Measurements from ENCODE around the gene ATP8A2.
"Not testable (repeated sequence)": the region's sequence is repeated elsewhere in the genome, so short reads cannot be mapped to it uniquely, and the experiment has no call there.

ATP8A2 gene

DNA sequence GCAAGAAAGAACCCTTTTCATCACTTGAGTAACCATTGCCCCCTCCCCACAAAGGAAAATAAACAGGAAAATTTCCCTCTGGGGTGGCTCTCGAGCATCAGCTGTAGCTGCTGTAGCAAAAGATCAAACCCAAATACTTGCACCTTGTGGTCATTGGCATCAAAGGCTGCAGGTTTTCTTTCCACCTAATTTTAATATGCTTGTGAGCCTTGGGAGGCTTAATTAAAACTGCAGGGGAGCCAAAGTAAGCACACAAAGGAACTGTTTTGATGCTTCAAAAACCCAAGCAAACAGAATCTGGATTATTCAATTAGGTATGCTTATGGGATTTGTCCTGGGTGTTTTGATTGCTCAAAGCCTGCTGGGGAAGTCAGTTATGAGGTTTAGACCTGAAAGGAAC is 560.6 kb downstream of the ATP8A2 start:
- DNase-seq = no peak

DNA sequence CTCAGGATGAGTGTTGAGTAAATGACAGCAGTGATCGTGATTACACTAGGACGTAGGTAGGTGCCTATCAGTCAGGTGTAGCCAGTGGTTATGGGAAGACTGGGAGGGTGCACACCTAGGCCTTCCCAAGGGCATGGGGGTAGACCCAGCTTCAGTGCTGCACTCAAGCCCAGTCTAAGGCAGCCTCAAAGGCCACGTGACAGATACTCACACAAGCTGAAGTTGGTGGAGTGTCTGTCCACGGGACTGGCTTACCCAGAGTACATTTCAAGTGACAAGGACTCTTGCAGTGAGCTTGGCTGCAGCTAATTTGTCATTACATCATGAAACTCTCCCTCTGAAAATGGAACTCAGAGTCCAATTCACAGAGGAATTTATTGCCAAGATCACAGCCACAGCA is 561.7 kb downstream of the ATP8A2 start:
- DNase-seq = no peak

DNA sequence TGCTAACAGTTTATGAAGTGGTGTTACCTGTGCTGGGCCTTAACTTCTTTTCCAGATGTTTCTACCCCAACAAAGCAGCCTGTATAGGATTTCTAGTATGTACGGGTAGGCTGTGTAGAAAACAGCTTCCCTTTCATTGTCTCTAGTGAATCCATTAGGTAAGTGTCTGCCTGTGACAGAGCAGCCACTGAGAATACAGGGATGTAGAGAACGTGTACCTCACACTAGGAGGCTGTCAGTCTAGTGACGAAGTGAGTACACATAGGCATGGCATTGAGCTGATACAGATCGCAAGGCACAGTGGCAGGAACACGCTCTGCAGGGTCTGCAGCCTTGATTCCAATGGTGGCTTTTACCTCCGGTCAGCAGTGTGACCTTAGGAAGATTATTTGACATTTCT is 562.4 kb downstream of the ATP8A2 start:
- DNase-seq = no peak

DNA sequence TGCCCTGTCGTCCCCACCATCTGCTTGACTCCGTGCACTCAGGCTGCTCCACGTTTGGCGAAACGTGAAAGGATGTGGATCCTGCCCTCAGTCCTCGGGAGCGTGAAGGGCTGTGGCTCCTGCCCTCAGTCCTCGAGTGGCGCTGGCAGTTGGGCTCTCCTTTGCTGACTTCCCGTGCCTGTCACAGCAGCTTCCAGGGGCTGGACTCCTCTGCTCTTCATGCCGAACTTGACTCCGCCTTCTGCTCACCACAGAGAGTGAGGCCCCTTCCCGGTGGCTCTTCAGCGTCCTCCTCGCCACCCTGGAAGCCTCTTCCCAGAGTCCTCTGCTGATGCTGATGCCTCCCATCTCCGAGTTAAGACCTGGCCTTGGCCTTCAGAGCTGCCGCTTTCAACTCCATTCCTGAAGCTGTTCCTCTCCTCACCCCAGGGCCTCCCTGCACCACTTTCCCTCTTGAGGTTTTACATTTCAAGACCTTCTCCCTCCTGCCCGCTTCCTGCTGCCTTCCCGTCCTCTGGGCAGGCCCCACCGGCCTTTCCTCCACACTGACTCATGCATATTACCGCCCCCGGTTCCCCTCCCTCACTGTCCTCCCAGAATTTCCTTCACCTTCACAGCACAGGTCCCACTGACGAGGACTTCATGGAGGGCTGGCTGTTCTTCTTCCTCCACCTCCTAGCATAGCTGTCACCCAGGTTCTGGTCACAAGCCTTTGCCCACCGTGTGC is 568.4 kb downstream of the ATP8A2 start:
- DNase-seq = no peak

DNA sequence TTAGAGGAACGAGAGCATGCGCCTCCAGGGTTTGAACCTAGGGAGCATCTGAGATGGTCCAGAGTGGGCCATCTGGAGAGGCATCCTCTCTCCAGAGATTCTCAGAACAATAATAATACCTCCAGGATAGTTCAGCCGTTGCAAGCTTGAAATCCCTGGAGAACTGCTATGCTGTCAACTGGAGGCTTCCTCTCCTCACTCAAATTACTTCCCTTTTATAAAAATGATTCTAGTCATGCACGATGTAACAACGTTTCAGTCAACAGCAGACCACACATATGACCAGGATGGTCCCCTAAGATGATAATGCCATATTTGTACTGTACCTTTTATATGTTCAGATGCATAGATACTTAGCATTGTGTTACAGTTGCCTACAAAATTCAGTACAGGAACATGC is 571.3 kb downstream of the ATP8A2 start:
- DNase-seq = no peak

DNA sequence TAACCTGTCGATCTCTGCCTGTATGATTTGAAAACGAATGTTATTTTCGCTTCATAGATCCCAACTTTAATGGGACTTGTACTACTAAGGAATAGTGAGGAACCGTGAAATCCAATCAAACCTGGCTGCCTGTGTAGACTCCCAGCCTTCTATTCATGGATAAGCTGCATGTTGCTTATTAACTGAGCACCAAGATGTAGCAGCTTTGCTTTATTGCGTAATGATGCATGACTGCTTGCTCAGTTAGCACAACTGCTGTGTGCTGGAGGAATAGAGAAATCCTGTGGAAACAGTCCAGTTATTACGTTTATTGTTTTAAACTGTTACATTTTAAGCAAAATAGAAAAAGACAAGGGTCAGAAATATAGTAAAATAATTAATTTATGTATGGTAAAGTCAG is 571.9 kb downstream of the ATP8A2 start:
- DNase-seq = no peak

DNA sequence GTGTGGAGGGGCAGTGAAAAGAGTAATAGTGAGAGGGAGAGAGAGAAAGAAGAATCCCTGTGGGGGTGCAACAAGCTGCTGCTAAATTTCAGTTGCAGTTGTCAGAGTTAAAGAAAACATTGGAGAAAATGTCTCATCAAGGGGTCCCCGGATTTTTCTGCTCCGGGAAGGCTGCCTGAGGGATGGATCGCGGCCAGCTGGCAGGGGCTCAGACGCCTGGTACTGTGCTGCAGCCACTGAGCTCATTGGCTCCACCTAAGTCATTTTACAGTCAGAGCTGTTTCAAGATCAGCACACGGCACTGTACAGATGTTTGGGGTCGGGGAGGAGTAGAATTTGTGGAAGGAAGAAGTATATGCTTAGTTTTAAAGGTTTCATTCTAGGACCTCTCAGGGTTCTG is 573.8 kb downstream of the ATP8A2 start:
- no peak for DNase-seq

DNA sequence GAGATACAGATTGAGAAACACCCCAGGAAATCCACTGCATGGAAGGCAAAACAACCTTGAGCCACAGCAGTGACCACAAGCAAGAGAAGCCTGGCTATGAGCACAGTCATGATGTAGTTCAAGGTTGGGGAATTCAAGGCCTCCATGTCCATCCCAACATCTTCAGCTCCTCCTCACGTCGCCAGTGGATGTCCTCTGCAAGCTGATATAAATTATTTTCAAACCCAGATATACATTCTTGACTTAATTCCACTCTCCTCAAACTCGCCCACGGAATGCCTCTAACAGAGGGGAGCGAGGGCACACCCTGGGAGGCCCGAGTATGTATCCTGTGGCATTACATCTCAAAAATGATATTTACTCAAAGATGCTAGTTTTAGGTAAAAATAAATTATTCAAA is 574.5 kb downstream of the ATP8A2 start:
- no peak for DNase-seq

DNA sequence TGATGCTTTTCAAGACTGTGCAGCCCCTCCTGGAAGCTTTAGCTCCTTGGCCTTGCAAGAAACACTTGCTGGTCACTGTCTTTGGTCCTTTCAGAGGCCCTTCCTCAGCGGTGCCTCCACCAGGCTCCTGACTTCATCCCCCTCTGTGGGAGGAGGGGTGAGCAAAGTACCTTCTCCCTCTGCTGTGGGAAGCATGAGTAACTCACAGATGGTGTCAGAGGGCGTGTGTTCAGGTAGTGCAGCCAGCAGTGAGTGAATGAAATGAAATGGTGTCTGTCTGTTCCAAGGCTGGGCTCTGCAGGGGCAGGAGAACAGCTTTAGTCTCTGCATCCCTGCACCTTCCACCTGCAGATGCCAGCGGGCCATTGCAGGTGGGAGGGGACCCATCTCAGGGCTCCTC is 577.1 kb downstream of the ATP8A2 start:
- DNase-seq = no peak

DNA sequence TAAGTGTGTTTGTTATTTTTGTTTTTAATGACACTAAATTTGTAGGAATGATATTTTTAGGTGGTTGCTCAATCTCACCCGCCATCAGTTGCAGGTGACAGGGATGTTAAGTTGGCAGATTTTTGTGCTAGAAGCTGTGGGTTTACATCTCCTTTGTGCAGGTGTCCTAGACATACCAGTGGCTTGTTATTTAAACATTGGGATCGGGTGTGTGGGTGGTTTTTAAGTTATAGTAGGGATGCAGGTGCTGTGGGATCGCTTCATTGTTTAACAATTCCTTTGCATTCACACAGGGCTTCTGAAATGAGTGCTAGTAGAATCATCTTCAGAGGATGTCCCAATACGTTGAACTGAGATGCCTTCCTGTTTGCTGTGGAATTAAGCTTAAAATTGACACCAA is 580.1 kb downstream of the ATP8A2 start:
- no peak for DNase-seq

DNA sequence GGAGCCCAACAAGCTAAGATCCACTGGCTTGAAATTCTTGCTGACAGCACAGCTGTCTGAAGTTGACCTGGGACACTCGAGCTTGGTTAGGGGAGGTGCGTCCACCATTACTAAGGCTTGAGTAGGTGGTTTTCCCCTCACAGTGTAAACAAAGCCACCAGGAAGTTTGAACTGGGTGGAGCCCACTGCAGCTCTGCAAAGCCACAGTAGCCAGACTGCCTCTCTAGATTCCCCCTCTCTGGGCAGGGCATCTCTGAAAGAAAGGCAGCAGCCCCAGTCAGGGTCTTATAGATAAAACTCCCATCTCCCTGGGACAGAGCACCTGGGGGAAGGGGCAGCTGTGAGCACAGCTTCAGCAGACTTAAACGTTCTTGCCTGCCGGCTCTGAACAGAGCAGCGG is 582.3 kb downstream of the ATP8A2 start:
- not testable (repeated sequence) for DNase-seq

DNA sequence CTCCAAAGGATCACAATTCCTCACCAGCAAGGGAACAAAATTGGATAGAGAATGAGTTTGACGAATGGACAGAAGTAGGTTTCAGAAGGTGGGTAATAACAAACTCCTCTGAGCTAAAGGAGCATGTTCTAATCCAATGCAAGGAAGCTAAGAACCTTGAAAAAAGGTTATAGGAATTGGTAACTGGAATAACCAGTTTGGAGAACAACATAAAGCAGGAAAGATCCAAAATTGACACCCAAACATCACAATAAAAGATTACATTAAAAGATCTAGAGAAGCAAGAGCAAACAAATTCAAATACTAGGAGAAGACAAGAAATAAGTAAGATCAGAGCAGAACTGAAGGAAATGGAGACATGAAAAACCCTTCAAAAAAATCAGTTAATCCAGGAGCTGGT is 583.2 kb downstream of the ATP8A2 start:
- not testable (repeated sequence) for DNase-seq

DNA sequence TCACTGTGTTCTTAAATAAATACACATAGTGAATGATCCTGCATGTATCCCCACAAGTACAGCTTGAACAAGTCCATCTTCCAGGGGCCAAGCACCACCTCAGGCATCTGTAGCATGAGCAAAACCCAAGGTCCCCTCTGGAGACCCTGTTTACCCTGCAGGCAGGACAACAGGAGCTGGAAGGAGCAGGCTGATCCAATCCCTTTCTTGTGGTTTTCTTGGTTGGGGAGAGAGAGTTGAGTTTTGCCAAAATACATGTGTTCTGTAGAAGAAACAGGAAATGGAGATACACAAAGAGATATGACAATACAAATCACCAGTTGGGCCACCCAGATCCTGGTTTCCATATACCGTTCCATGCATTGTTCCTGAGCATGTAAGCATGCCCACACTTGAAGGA is 587.2 kb downstream of the ATP8A2 start:
- DNase-seq = no peak

DNA sequence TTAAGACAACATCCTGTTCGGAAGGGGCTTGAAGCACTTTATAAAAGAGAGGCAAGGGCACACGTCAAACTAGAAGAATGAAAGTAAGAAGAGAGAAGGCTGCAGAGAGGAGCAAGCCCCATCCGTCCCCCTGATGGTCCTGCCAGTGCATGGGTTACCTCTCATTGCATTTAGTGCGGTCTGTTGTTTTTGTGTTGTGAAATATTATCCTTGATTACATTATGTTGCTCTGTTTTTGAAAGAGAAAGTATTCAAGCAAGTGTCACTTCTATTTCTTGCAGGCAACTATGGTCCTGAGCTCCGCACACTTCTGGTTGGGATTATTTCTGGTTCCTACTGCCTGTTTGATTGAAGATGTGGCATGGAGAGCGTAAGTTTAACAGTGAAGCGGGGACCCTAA is 589.5 kb downstream of the ATP8A2 start:
- no peak for DNase-seq

DNA sequence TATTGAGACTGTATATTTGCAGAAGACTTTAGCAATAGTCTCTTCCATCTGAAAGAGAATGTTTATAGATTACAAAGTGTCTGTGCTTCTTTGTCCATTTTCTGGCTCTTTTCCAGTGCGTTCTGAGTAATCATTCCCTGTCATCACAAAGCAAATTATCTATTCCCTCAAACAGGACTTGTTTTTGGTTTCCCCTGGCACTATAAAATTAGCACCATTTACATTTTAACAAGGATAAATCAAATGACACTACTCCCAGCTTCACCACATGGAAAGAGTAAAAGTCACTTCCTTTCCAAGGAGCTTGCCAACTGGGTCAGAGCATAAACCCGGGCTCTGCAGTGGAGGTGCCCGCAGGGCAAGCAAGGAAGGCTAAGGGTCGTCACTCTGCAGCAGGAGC is 591.9 kb downstream of the ATP8A2 start:
- no peak for DNase-seq

DNA sequence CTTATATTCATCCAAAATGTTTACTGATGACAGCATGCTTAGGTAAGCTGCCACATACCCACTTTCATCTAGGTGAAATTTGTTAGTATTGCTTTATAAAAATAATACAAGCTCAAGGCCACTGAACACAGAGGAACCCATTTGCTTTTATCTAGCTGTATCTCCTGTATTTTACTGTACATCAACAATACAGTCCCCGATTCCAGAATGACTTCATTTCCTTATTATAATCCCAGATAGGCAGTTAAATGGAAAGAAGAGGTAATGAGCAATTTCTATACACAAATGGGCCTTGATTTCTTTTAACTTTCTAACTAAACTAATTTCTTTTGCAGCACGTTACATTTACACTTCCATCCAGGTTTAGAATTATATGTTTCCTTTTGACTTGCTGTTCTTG is 593.8 kb downstream of the ATP8A2 start:
- DNase-seq = no peak

DNA sequence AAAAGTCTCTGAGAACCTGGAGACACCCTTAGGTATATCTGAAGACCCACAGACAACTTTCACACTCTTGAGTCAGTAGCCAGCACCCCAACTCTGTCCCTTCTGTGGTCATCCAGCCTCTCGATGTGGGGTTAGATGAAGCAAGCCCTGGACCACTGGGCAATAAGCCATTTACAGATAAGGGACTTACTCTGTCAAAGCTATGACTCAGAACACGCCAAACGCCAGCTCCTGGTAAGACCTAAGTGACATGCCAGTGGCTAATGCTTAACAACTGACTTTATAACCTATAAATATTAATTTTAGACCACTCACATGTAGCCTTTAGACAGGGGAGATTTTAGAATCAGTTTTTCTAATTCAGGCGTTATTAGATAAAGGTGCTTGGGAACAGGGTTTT is 594.3 kb downstream of the ATP8A2 start:
- DNase-seq = no peak

DNA sequence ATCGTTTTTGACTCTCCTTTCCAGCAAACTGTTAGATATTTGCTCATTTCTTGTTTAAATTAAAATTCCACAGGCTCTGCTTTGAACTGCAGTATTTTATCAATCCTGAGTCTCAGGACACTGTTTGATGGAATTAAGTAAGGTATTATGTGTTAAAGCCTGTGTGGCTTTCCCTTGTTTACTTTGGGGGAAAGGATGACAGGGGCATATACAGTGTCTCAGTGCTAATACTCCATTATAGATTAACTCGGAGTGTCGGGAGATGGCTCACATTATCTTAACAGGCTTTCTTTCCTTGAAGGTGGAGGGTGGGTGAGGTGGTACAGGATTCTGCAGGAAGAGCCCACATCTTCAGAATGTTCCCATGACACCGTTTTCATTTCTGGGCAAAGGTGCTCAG is 595.4 kb downstream of the ATP8A2 start:
- no peak for DNase-seq

DNA sequence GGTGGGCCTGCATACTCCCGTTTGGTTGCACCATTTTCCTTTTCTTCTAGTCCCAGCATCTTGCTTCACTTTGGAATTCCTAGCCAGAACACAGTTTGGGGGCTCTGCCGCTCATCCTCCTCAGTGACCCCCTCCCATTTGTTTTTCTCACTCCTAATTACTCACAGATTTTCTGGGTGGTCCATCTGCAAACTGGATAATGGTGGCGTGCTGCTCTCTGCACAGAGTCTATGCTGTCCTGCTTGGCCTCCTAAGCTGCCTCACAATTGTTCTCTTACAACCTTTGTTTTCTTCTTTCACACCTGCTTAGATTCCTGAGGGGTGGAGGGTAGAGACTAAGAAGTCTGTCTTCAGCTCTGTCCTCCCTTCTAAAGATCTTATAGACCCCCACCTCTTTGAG is 599.3 kb downstream of the ATP8A2 start:
- no peak for DNase-seq

DNA sequence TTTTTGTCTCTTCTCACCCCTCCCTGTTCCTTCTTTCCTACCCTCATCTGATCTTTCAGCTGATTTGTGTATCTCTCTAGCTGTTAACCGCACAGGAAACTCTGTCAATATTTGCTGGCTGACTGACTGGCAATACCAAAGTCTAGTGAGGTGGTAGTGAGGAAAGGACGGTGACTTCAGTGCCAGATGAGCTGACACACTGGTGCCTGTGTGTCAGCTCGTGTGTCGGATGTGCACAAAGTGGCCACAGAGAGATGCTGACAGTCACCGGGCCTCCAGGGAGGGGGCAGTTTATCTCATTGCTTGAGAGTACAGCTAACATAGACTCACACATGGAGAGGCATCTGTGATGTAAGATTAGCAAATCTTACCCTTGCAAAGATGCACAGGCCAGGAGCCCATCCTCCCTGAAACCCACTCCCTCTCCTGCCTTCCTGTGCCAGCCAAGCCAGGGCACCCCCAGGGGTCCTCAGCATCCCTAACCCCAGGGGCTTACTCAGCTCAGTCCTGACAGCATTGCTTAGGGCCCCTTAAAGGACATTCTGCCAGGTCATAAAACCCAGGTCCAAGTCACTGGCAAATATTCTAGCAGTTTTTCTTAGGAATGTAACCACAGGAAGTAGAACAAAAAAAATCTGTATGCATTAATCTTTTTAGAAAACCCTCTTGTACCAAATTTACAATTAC is 599.8 kb downstream of the ATP8A2 start:
- DNase-seq = no peak

DNA sequence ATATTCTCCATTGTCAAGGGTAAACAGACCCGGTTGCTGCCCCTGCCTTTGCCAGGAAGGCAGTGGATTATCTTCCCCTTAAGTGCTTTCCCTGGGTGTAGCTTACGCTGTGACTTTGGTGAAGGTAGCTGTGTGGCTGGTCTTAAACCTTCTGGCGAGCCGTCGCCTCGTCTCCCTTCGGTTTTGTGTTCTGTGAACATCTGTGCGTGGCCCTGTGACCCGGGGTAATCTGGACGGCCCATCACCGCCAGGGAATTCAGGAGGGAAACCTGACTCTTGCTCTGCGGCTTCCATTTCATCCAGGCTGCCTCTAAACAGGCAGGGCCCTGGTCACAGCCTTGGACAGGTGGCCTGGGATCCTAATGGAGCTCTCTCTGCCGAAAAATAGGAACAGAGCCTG is 601.3 kb downstream of the ATP8A2 start:
- no peak for DNase-seq

DNA sequence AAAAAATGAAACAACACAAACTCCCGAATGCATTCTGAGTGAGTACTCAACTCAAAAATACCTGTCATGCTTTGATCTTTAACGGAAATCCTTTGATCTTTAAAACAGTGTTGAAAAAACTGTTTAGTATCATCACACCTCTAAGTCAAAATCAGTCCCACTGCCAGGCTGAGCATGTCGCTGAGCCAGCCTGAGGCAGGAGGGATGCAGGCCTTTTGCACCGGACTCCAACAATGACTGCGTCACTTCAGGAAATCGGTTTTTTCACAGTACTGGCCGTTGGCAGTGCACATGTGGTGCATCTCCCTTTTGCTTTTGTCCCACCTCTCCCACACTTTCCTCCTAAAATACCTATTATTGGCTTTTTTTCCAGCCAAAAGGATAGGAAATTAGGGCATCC is 601.8 kb downstream of the ATP8A2 start:
- DNase-seq = no peak

DNA sequence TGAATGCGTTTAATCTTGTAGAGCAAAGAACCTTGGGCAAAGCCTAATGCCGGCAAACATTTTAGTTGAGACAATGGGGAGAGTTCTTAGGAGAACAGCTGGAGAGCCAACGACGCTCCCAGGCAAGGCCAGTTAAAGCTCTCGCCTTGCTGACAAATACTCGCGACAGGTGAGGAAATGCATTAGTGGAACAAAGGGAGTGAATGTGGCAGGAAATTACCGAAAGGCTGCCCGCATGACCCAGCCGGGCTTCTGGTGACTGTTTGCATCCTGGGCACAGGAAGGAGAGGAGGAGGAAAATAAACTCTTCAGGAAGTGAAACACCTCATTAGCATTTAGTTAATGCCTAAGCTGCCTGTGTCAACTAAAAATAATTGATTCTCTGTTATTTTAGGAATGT is 605.4 kb downstream of the ATP8A2 start:
- no peak for DNase-seq

DNA sequence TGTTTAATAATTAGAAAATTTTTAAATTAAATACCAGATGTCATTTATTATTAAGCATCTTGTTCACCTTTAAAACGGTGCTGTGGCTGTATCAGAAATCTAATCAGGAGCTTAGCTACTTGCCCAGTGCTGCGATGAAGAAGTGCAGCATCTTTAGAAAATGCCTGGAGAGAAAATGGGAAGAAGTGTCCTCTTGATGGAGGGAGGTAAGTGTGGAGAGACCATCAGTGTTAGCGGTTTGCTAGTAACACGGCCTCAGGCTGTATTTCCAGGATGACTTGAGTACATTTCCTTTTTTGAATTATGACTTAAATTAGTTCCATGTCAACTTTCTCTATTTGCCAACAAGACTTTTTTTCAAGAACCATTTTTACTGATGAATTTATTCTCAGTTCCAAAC is 605.9 kb downstream of the ATP8A2 start:
- no peak for DNase-seq

DNA sequence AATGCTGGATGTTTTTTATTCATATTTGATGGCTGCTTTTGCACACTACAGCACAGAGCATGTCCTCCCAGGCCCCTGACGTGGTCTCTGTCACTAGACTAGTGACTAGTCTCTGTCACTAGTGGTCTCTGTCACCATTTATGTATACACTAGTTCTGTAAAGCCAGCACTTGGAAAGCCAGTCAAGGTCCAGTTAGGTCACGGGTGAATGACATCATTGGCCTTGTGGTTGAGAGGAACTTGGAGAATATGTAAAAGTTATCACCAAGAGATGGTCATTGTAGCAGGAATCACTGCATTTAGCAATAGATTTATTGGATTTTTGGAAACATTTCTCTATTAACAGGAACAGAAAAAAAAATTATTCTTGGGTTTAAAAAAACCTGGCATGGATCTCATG is 607.2 kb downstream of the ATP8A2 start:
- DNase-seq = no peak

Data from activated T-cell treated with anti-CD3 and anti-CD28 coated beads for 4 hours (primary cell).